Measurements from ENCODE around the gene SNX15.

SNX15 gene

GRCh38 chr11:65034423-65034822, 7.2 kb downstream of the SNX15 start:
- DNase-seq (ENCODE audit: extremely low read depth, insufficient read length), result no peak
- Histone ChIP-seq H3K4me3 (replicated peaks; ENCODE audit: low read depth, low read length) (no peak overlapping the region), H3K36me3 (ENCODE audit: control insufficient read depth, insufficient read depth, low read length) (peaks cover 11% of the 10 kb centered on the region), H3K27me3 (replicated peaks; ENCODE audit: control insufficient read depth, insufficient read depth, low read length) (no peaks in the 10 kb centered on the region)
- no peak for TF ChIP-seq CTCF (IDR thresholded peaks at IDR 0.05; ENCODE audit: insufficient read depth, low read length, poor library complexity, severe bottlenecking)

GRCh38 chr11:65035579-65035978, 8.3 kb downstream of the SNX15 start:
- no peak for TF ChIP-seq CTCF (IDR thresholded peaks at IDR 0.05; ENCODE audit: insufficient read depth, low read length, poor library complexity, severe bottlenecking)
- Histone ChIP-seq H3K4me3 (replicated peaks; ENCODE audit: low read depth, low read length) (no peak overlapping the region), H3K36me3 (ENCODE audit: control insufficient read depth, insufficient read depth, low read length) (peaks cover 11% of the 10 kb centered on the region), H3K27me3 (replicated peaks; ENCODE audit: control insufficient read depth, insufficient read depth, low read length) (no peaks in the 10 kb centered on the region)
- DNase-seq (ENCODE audit: extremely low read depth, insufficient read length), result no peak

- no peak for DNase-seq (ENCODE audit: extremely low read depth, insufficient read length)
- H3K27me3 ChIP-seq (replicated peaks; ENCODE audit: control insufficient read depth, insufficient read depth, low read length), result no peaks in the 10 kb centered on the region
- H3K4me3 ChIP-seq (replicated peaks; ENCODE audit: low read depth, low read length), result no peak overlapping the region
- peaks cover 11% of the 10 kb centered on the region for H3K36me3 ChIP-seq (ENCODE audit: control insufficient read depth, insufficient read depth, low read length)
- TF ChIP-seq CTCF (IDR thresholded peaks at IDR 0.05; ENCODE audit: insufficient read depth, low read length, poor library complexity, severe bottlenecking), result no peak
These were observed 9.7 kb downstream of the SNX15 start for GRCh38 chr11:65036931-65037330.

GRCh38 chr11:65040520-65040846, 13.2 kb downstream of the SNX15 start:
- Histone ChIP-seq H3K27me3 (replicated peaks; ENCODE audit: control insufficient read depth, insufficient read depth, low read length) (no peaks in the 10 kb centered on the region), H3K36me3 (ENCODE audit: control insufficient read depth, insufficient read depth, low read length) (peaks cover 14% of the 10 kb centered on the region)

GRCh38 chr11:65040847-65041622, 13.8 kb downstream of the SNX15 start, which contains the start of gene SAC3D1:
SAC3D1 (plus strand) TSS chr11:65041210; CDS start chr11:65041293, 83 bp downstream.
- Histone ChIP-seq H3K36me3 (ENCODE audit: control insufficient read depth, insufficient read depth, low read length) (peaks cover 13% of the 10 kb centered on the region), H3K4me3 (replicated peaks; ENCODE audit: low read depth, low read length) (peak within 1 kb of the TSS; percentile 76), H3K27me3 (replicated peaks; ENCODE audit: control insufficient read depth, insufficient read depth, low read length) (no peaks in the 10 kb centered on the region)
- DNase-seq (ENCODE audit: extremely low read depth, insufficient read length), result peak; percentile 96
- TF ChIP-seq CTCF (IDR thresholded peaks at IDR 0.05; ENCODE audit: insufficient read depth, low read length, poor library complexity, severe bottlenecking), result no peak

More at GRCh38 chr11:65040520-65040846, 13.2 kb downstream of the SNX15 start:
- DNase-seq (ENCODE audit: extremely low read depth, insufficient read length), result no peak
- peak overlapping the region; percentile 76 for H3K4me3 ChIP-seq (replicated peaks; ENCODE audit: low read depth, low read length)
- TF ChIP-seq CTCF (IDR thresholded peaks at IDR 0.05; ENCODE audit: insufficient read depth, low read length, poor library complexity, severe bottlenecking), result no peak
